ENCODE results near the gene GADD45B. TPM values are rescaled to one million over a fixed set of nuclear protein-coding genes. Genes with fewer than 3 reads are reported as not detected.
"Not testable (repeated sequence)": the region's sequence is repeated elsewhere in the genome, so short reads cannot be mapped to it uniquely, and the experiment has no call there.

Gene GADD45B
- total RNA-seq, 1 donor from 2014 or later, result 102 TPM

DNA sequence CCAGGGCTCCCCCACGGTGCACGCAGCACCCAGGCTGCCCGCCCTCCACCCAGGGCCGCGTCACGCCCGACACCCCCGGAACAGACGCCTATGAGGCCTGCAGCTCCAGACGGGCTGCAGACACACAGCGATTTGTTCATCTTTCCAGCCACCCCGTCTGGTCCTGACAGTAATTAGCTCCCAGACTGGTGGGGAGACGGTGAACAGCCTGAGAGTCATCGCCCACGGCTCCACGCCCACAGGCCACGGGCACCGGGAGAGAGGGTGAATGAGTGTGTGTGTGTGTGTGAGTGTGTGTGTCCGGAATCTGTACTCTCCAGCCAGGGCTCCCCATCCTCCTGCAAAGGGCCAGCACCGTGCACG is 18.1 kb downstream of the GADD45B start:
- Mint-ChIP-seq H3K9me3 (no peaks in the 10 kb centered on the region), H3K27me3 (peaks cover 48% of the 10 kb centered on the region), H3K27ac (no peak overlapping the region), H3K36me3 (ENCODE audit: low read depth) (no peaks in the 10 kb centered on the region), H3K4me1 (peaks cover 34% of the 10 kb centered on the region), H3K4me3 (peak overlapping the region; percentile 70)
- intact Hi-C loops (cut with micrococcal nuclease), result no loop called here
- no peak for DNase-seq

DNA sequence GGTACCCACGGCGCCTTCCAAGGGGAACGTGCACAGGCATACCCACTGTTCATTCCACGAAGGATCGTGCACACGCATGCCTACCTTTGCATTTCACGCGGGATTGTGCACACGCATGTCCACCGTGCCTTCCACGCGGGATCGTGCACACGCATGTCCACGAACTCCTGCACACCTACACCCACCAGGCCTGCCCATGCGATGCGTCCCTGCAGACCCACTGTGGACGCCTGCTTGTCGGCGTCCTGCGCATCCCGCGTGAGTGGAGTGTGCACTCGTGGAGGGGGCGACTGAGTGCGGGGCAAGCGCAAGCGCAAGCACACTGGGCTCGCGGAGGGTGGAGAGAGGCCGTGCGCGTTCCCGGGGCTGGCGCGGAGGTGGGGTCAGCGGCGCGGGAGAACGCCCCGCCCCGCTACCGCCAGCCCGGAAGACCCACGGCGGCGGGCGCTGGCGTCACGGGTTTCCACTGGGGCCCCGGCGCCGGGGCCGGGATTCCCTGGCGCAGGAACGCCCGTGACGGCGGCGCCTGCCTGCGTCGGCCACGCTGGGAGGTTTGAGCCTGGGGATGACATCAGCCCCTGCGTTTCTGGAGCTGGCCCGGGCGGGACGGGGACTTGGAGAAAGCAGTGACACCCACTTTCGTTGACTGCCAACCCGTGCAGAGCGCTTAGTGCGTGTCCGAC is 18.7 kb downstream of the GADD45B start:
- Mint-ChIP-seq H3K4me3 (peak overlapping the region; percentile 70), H3K27ac (no peak overlapping the region), H3K9me3 (no peaks in the 10 kb centered on the region), H3K4me1 (peaks cover 33% of the 10 kb centered on the region), H3K27me3 (peaks cover 48% of the 10 kb centered on the region), H3K36me3 (ENCODE audit: low read depth) (no peaks in the 10 kb centered on the region)
- DNase-seq, result peak; percentile 88
- intact Hi-C loops (cut with micrococcal nuclease), result loop anchor here (5.0 kb wide), 1 partner anchor 38 kb away; no protein-coding TSS in a partner anchor

DNA sequence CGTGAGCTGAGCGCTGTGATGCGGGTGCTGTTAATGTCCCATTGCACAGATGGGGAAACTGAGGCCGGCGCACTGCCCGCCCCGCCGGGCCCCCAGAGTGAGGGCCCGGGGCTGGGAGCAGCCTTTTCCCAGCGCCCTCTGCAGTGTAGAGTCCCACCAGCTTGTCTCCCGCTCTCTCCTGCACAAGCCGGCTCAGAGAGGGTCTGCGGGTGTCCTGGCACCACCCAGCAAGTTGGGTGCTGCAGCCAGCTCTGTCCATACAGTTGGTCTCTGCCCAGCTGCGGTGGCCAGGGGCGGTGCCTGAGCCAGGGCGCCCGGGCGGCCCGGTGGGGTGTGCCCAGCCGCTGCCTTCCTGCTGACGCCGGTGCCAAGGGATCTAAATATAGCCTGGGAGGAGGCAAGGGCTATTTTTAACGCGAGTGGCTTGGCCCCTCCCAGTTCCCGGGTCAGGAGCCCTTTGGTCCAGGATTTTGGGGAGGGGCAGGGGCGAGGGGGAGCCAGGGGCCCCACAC is 19.3 kb downstream of the GADD45B start:
- Mint-ChIP-seq H3K4me1 (peaks cover 32% of the 10 kb centered on the region), H3K36me3 (ENCODE audit: low read depth) (no peaks in the 10 kb centered on the region), H3K27me3 (peaks cover 48% of the 10 kb centered on the region), H3K27ac (no peak overlapping the region), H3K4me3 (peak overlapping the region; percentile 70), H3K9me3 (no peaks in the 10 kb centered on the region)
- DNase-seq, result peak; percentile 76
- intact Hi-C loops (cut with micrococcal nuclease), result loop anchor here (5.0 kb wide), 1 partner anchor 37 kb away; no protein-coding TSS in a partner anchor

DNA sequence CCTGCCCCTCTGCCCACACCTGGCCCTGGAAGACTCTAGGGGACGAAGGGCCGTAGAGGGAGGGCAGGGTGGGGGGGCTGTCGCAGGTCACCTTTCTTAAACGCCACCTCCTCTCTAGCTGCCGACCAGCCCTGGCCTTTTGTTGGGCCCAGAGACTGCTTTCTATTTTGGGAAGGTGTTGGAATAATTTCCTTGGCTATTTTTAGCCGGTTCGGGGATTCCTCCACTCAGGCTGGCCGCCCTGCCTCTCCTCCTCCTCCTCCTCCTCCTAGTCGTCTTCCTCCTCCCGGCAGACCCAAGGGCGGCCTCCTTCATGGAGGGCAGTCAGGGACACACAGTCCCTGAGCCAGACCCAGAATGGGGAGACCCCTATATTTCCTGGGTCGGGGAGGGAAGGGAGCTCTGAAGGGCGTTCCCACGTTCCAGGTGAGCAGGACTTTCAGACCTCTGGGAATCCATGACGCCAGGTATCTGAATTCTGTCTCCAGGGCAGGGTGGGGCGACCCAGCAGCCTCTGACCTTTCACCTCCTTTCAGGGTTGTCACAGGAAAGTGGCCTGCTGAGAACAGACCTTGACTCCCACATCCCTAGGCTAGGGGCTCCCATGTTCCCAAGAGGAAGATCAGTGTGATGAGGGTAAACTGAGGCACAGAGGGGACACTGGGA is 19.9 kb downstream of the GADD45B start:
- Mint-ChIP-seq H3K4me3 (peak overlapping the region; percentile 68), H3K4me1 (peaks cover 33% of the 10 kb centered on the region), H3K27ac (no peak overlapping the region), H3K27me3 (peaks cover 44% of the 10 kb centered on the region), H3K36me3 (ENCODE audit: low read depth) (no peaks in the 10 kb centered on the region), H3K9me3 (no peaks in the 10 kb centered on the region)
- no peak for DNase-seq
- intact Hi-C loops (cut with micrococcal nuclease), result loop anchor here (5.0 kb wide), 1 partner anchor 37 kb away; no protein-coding TSS in a partner anchor

DNA sequence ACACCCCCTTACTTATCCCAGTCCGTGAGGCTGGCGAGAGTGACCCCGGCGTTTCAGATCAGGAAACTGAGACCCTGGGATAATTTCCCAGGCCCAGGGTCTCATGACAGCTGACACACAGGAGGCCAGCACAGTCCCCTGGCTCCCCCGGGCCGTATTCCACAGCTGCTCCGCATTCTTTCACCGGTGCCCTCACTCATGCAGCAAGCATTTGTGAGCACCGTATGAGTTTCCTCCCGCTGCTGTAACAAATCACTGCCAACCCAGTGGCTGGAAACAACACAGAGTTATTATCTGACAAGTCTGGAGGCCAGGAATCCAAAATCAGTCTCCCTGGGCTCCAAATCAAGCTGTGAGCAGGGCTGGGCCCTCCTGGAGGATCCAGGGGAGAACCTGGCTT is 21.3 kb downstream of the GADD45B start:
- intact Hi-C loops (cut with micrococcal nuclease), result loop anchor here (5.0 kb wide), 1 partner anchor 35 kb away; no protein-coding TSS in a partner anchor
- H3K27me3 Mint-ChIP-seq, result peaks cover 35% of the 10 kb centered on the region
- no peaks in the 10 kb centered on the region for H3K9me3 Mint-ChIP-seq
- H3K4me3 Mint-ChIP-seq, result no peak overlapping the region
- no peak overlapping the region for H3K27ac Mint-ChIP-seq
- no peaks in the 10 kb centered on the region for H3K36me3 Mint-ChIP-seq (ENCODE audit: low read depth)
- H3K4me1 Mint-ChIP-seq, result peaks cover 30% of the 10 kb centered on the region
- DNase-seq, result no peak

DNA sequence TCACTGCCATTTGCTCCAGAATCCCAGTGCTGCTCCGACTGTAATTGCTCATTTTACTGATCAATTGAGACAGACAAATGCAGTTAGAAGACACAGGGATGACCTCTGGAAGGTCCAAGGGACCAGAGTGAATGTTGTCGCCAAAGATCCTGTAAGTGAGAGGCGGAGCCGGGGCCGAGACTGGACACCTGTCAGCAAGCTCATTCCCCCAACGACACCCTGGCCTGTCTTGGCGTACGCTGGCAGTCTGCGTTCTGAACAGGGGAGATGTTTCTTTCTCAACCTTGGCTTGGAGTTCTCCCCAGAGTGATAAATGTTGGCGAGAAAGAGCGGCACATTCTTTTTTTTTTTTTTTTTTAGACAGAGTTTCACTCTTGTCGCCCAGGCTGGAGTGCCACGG is 24.2 kb downstream of the GADD45B start:
- intact Hi-C loops (cut with micrococcal nuclease), result loop anchor here (5.0 kb wide), 1 partner anchor 52 kb away; no protein-coding TSS in a partner anchor
- Mint-ChIP-seq H3K9me3 (no peaks in the 10 kb centered on the region), H3K36me3 (ENCODE audit: low read depth) (no peaks in the 10 kb centered on the region), H3K4me3 (no peak overlapping the region), H3K27me3 (peaks cover 14% of the 10 kb centered on the region), H3K27ac (no peak overlapping the region), H3K4me1 (peaks cover 27% of the 10 kb centered on the region)
- no peak for DNase-seq

DNA sequence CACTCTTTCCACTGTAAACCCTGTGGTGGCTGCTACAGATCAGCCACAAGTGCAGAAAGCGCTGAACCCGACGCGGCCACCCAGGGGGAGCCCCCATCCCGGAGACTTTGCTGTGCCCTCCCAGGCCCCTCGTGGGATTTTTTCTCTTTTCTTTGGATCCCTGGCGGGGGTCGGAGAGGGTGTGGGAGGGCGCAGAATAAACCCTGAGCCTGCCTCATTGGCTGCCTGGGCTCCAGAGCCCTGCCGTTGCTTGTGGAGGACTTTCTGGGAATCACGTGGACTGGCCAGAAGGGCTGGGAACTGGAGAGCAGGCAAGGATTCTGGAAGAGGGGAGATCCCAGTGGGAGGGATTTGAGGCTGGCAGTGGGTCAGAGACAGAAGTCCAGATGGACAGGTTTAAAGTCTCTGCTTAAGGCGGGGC is 24.9 kb downstream of the GADD45B start:
- peaks cover 25% of the 10 kb centered on the region for H3K4me1 Mint-ChIP-seq
- H3K9me3 Mint-ChIP-seq, result no peaks in the 10 kb centered on the region
- H3K27me3 Mint-ChIP-seq, result peaks cover 13% of the 10 kb centered on the region
- no peaks in the 10 kb centered on the region for H3K36me3 Mint-ChIP-seq (ENCODE audit: low read depth)
- no peak overlapping the region for H3K4me3 Mint-ChIP-seq
- intact Hi-C loops (cut with micrococcal nuclease), result loop anchor here (5.0 kb wide), 1 partner anchor 51 kb away; no protein-coding TSS in a partner anchor
- no peak for DNase-seq
- no peak overlapping the region for H3K27ac Mint-ChIP-seq

DNA sequence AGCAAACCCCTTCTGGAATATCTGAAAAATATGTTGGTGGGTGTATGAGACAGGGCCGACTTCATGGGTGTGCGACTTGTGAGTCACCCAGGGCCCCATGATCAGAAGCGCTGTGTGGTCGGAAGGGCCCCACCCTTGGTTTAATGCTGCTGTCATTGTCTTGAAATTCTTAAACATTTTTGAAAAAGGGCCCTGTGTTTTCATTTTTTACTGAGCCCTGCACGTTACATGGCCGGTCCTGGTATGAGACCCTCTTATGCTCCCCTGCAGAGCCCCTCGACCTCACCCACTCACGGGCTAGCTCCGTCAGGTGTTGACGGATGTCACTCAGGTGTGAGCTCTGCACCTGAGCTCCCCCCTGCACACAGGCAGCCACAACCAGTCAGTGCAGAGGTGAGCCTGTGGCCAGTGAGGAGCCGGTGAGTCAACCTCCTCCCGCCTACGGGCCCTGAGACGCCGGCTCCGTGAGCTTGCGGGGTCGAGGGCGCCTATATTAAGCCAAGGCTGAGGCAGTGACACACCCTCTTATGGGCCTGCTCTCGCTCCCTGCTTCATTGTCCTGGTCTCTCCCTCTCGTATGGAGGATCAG is 27.7 kb downstream of the GADD45B start:
- Mint-ChIP-seq H3K36me3 (ENCODE audit: low read depth) (no peaks in the 10 kb centered on the region), H3K4me1 (peaks cover 26% of the 10 kb centered on the region), H3K27ac (peak overlapping the region; percentile 80), H3K4me3 (peak overlapping the region; percentile 68), H3K27me3 (peaks cover 11% of the 10 kb centered on the region), H3K9me3 (no peaks in the 10 kb centered on the region)
- intact Hi-C loops (cut with micrococcal nuclease), result loop anchor here (5.0 kb wide), 1 partner anchor 49 kb away; no protein-coding TSS in a partner anchor
- peak; percentile 83 for DNase-seq

DNA sequence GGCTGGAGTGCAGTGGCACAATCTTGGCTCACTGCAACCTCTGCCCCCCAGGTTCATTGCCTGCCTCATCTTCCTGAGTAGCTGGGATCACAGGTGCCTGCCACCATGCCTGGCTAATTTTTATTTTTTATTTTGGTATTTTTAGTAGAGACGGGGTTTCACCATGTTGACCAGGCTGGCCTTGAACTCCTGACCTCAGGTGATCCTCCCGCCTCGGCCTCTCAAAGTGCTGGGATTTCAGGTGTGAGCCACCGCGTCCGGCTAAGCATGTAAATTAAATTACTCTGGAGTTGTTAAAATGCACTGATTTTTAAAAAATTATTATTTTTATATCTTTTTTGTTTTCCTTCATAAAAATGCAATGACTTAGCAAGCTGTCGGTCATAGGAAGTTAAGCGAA is 30.7 kb downstream of the GADD45B start:
- H3K4me3 Mint-ChIP-seq; H3K9me3 Mint-ChIP-seq; intact Hi-C loops (cut with micrococcal nuclease); DNase-seq; H3K36me3 Mint-ChIP-seq (ENCODE audit: low read depth); H3K27me3 Mint-ChIP-seq; H3K27ac Mint-ChIP-seq: not testable (repeated sequence)
- H3K4me1 Mint-ChIP-seq, result peaks cover 20% of the 10 kb centered on the region

DNA sequence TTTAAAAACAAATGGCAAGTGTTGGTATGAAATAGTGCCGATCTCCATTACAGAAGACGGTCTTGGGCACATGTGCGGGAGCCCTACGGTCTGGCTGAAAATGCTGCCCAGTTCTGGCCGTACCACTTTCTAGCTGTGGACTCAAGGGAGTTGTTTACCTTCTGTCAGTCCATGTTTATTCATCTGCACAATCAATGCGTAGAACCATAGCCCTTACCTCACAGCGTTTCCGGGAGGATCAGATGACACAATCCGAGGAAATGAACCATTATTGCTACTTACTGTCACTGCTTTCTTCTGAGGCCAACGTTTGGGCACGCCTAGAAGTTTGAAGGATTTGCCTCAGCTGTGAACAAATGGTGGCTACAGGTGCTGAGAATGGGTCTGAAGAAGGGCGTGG is 31.2 kb downstream of the GADD45B start:
- H3K27ac Mint-ChIP-seq, result peak overlapping the region; percentile 69
- DNase-seq, result peak; percentile 86
- no peaks in the 10 kb centered on the region for H3K27me3 Mint-ChIP-seq
- H3K9me3 Mint-ChIP-seq, result no peaks in the 10 kb centered on the region
- H3K4me1 Mint-ChIP-seq, result peaks cover 20% of the 10 kb centered on the region
- peak overlapping the region; percentile 57 for H3K4me3 Mint-ChIP-seq
- intact Hi-C loops (cut with micrococcal nuclease), result no loop called here
- no peaks in the 10 kb centered on the region for H3K36me3 Mint-ChIP-seq (ENCODE audit: low read depth)

DNA sequence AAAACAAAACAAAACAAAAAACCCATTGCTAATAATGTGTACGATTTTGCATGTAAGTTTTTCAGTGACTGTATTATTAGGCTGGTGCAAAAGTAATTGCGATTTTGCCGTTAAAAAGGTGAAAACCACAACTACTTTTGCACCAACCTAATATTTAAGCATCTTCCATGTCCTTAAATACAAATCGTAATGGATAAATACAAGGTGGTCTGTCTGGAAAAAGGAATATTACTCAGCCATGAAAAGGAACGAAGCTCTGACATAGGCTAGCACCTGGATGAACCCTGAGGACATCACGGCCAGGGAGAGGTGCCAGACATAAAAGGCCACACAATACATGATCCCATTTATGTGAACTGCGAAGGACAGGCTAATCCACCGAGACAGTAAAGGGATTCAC is 33.2 kb downstream of the GADD45B start:
- H3K36me3 Mint-ChIP-seq (ENCODE audit: low read depth), result no peaks in the 10 kb centered on the region
- H3K9me3 Mint-ChIP-seq, result no peaks in the 10 kb centered on the region
- peaks cover 9% of the 10 kb centered on the region for H3K4me1 Mint-ChIP-seq
- intact Hi-C loops (cut with micrococcal nuclease), result no loop called here
- H3K4me3 Mint-ChIP-seq, result no peak overlapping the region
- no peak overlapping the region for H3K27ac Mint-ChIP-seq
- DNase-seq, result no peak
- no peaks in the 10 kb centered on the region for H3K27me3 Mint-ChIP-seq

DNA sequence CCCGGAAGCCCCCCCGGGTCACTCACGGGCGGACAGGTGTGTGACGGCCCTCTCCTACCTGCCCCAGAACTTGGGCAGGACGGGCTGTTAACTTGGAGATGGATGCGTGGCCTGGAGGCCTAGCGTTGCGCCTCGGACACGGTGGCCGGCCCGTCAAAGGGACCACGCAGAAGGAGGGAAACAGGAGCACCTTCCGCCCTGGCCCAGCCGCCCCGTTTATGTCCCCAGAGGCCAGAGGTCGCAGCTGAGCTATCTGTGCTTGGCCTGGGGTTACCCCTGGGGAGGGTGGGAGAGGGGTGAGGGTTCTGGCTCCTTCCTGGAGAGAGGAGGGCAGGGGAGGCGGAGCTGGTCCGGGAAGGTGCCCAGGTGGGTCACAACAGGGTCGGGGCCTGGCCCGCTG is 35.6 kb downstream of the GADD45B start:
- Mint-ChIP-seq H3K4me1 (peaks cover 8% of the 10 kb centered on the region), H3K9me3 (no peaks in the 10 kb centered on the region), H3K4me3 (no peak overlapping the region), H3K27me3 (peaks cover 1% of the 10 kb centered on the region), H3K36me3 (ENCODE audit: low read depth) (no peaks in the 10 kb centered on the region), H3K27ac (no peak overlapping the region)
- intact Hi-C loops (cut with micrococcal nuclease), result no loop called here
- DNase-seq, result no peak

DNA sequence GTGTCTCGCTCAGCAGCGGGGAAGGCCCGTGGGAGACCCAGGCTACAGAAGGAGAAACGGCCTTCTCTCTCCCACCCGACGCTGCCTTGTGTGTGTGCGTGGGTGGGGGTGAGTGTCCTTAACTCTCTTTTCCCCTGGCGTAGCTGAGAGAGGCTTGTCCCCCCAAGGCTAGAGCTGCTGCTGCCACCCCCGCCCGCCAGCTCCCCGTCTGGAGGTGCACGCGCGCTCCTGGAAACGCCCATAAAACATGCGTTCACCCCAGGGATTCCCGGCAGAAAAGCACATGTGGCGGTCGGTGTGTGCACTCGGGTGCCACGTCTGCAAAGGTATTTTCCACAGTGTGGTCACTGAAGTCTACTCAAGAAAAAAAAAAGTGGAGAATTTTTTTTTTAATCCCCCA is 36.1 kb downstream of the GADD45B start:
- Mint-ChIP-seq H3K4me1 (peaks cover 7% of the 10 kb centered on the region), H3K9me3 (no peaks in the 10 kb centered on the region), H3K27ac (no peak overlapping the region), H3K27me3 (peaks cover 1% of the 10 kb centered on the region), H3K4me3 (no peak overlapping the region), H3K36me3 (ENCODE audit: low read depth) (no peaks in the 10 kb centered on the region)
- intact Hi-C loops (cut with micrococcal nuclease), result no loop called here
- DNase-seq, result no peak
